Subcutaneous adipose tissue (tissue), 4 donors: ENCODE results near the gene VASP. TPM values are rescaled to one million over a fixed set of nuclear protein-coding genes. Genes with fewer than 3 reads are reported as not detected.

ENCODE experiments used
- total RNA-seq, 4 donors: library from RNA; depleted of rRNA; stranded (reverse); fragments of >200 nt; gene quantifications; one replicate each; pipeline ENCODE4 v1.1.0, GENCODE V29; 2016
- TF ChIP-seq, protein P1 (sequence below): fragments of 450-650 bp; IDR thresholded peaks from one replicate; pipeline ENCODE4 v1.5.1; 2016; ENCODE audit warnings: low read depth, mild to moderate bottlenecking, control low read depth, antibody characterized with exemption, moderate library complexity

VASP gene
- total RNA-seq, 4 donors from 2014 or later: 24.9 to 44.5 (median 40.5) TPM

DNA sequence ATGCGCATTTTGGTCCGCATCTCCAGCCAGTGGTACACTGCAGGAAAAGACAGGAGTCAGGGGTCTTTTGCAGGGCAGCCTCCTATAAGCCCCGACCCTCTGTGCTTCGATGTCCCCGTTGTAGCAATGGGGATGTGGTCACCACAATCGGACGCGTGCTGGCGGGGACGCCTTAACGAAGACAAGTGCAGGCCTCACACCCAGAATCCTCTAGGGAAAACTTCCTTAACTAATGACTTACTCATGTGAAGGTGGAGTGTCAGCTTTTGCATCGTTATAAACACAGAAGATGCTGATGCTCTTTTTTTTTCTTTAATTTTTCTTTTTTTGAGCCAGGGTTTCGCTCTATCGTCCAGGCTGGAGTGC, 22.1 kb downstream of the VASP start:
- TF ChIP-seq, protein P1, sequence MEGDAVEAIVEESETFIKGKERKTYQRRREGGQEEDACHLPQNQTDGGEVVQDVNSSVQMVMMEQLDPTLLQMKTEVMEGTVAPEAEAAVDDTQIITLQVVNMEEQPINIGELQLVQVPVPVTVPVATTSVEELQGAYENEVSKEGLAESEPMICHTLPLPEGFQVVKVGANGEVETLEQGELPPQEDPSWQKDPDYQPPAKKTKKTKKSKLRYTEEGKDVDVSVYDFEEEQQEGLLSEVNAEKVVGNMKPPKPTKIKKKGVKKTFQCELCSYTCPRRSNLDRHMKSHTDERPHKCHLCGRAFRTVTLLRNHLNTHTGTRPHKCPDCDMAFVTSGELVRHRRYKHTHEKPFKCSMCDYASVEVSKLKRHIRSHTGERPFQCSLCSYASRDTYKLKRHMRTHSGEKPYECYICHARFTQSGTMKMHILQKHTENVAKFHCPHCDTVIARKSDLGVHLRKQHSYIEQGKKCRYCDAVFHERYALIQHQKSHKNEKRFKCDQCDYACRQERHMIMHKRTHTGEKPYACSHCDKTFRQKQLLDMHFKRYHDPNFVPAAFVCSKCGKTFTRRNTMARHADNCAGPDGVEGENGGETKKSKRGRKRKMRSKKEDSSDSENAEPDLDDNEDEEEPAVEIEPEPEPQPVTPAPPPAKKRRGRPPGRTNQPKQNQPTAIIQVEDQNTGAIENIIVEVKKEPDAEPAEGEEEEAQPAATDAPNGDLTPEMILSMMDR: no peak

DNA sequence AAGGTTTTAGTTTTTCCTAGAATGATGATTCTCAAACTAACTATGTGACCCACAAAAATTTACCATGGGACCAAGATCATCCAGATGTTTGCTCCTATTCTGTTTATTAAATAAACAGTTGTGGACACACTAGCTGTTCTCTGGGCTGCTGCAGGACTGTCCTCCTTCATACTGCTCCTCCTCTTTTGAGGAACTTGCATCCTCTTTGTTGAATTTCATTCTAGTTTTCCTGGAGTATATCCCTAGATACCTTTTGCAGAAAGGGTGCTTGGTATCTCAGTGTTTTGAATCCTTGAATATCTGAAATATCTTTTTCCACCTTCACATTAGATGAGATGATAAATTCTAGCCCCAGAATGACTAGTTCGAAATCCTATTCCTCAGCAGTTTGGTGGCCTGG, 24.1 kb downstream of the VASP start:
- TF ChIP-seq, protein P1: no peak

DNA sequence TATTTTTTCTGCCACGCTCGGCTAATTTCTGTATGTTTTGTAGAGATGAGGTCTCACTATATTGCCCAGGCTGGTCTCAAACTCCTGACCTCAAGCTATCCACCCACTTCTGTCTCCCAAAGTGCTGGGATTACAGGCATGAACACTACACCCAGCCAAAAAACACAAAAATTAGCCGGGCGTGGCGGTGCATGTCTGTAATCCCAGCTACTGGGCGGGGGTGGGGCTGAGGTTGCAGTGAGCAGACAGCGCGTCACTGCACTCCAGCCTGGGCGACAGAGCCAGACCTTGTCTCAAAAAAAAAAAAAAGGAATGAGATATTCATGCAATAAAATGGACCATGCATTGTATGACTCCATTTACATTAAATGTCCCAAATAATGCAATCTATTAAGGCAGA, 32.2 kb downstream of the VASP start:
- TF ChIP-seq, protein P1: no peak

DNA sequence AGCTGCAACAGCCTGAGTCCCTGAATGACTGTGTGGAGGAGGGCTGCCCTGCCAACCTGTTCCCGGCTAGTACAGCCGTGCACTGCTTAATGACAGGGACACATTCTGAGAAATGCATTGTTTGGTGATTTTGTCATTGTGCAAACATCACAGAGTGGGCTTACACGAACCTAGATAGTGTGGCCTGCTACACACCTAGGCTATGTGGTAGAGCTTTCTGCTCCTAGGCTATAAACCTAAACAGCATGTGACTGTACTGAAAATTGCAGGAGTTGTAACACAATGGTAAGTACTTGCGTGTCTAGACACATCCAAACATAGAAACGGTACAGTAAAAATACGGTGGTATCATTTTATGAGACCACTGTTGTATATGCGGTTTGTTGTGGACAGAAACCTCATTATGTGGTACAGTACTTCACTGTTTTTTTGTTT, 35.0 kb downstream of the VASP start:
- TF ChIP-seq, protein P1: no peak

DNA sequence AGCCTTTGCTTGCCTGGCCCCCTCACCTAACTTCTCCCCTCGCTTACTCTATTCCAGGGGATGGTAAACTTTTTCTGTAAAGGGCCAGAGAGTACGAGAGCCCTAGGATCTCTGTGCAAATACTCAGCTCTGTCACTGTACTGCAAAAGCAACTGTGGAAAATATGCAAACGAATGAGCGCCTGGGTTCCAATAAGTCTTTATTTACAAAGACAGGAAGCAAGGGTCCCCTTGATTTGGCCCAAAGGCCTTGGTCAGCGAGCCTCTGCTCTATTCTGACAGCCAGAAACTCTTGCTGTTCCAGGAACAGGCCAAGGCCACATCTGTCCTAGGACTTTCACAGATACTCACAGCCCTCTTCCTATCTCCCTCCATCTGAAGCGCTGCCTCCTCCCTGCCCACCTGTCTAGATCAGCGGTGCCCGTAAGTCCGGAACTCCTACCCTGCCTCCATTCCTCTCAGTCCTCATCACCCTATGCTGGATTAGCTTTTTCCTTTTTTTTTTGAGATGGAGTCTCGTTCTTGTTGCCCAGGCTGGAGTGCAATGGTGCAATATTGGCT, 40.0 kb downstream of the VASP start:
- TF ChIP-seq, protein P1: no peak

DNA sequence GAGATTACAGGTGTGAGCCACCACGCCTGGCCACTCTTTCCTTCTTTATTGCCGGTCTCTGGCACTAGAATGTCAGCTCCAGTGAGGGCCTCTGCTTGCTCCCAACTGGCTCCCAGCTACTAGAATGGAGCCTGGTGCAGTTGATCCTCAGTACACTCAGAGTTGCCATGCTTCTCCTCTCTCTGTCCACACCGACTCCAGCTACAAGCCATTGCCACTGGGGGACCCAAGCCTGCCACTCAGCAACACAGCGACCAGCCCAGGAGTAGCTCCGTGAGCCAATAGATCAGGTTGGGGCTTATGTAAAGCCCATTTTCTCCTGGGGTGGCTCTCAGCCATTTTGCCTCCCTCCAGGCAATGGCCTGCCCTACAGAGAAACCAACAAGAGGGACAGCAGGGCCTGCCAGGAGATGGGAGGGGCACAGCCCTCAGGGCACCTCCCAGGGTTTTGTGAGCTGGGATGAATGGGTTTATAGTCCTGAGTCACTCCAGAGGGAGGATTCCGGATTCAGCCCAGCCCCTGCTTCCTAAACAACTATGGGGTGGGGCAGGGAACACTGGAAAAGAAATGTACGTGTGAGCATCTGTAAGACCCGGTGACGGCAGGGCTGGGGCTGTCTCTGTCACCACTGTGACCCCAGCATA, 40.8 kb downstream of the VASP start:
- TF ChIP-seq, protein P1: no peak

DNA sequence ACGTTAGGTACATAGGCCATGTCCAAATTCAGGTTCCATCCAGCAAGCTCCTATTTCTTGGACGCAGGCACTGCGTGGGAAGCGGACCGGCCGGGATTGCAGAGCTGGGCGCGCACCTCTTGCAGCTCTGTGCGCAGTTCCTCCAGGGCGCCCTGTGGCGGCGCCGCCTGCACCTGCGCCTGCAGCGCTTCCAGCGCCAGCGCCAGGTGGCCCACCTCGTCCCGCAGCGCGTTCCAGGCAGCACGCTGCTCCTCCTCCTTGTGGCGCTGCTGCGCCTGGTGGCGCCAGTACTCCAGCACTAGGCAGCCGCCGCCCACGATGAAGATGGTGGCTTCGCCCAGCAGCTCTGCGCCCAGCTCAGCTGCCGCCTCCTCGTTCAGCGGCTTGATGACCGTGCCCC, 46.2 kb downstream of the VASP start:
- TF ChIP-seq, protein P1: no peak
